GM21717 (cell line): ENCODE data around the gene IKBKE.

Source experiments
- ATAC-seq: cut with Tn5 transposase; IDR thresholded peaks from one replicate; pipeline ENCODE4 v1.9.1; 2021; ENCODE audit warnings: mild to moderate bottlenecking, moderate library complexity; ENCODE audit not compliant: unreplicated experiment

Gene IKBKE

DNA sequence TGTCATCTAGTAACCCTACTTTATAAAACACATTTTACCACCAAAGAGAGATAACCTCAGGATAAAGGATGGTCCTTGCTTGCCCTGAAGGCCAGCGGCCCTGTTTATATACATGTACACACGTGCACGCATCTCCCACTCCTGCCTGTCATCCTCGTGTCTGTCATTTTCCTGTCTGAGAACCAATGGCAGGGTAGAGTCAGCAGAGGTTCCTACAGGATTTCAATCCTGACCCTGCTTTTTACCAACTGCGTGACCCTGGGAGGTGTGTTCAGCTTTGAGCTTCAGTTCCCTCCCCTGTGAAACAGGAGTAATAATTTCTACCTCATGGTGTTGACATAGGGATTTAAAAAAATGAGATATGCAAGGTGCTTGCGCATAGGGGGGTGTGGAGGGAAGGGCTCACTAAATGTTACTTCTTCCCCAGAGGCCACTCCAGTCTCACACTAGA is 24.8 kb downstream of the IKBKE start:
- no peak for ATAC-seq

DNA sequence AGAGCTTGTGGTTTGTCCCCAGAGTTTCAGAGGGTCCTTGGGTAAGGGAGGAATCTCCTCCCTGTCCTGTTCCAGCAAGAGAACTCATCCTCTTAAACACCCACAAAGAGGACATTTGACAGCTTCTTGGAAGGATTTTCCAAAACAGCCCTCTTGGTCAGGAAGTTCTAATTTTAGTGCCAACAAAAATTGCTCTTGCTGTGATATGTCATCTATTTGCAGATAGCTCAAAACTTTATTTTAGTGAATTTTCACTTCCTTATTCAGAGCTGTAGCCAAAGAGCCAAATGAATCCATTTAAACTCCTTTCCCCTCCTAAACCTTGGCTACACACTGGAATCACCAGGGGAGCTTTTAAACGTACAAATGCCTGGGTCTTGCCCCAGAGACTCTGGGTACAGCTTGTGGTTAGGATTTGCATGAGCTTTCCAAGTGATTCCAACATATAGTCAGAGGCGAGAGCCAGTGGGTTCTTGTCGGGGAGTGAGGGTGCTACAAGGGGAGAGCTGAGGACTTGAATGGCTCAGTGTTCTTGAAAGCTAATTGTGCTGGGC is 25.3 kb downstream of the IKBKE start:
- no peak for ATAC-seq

DNA sequence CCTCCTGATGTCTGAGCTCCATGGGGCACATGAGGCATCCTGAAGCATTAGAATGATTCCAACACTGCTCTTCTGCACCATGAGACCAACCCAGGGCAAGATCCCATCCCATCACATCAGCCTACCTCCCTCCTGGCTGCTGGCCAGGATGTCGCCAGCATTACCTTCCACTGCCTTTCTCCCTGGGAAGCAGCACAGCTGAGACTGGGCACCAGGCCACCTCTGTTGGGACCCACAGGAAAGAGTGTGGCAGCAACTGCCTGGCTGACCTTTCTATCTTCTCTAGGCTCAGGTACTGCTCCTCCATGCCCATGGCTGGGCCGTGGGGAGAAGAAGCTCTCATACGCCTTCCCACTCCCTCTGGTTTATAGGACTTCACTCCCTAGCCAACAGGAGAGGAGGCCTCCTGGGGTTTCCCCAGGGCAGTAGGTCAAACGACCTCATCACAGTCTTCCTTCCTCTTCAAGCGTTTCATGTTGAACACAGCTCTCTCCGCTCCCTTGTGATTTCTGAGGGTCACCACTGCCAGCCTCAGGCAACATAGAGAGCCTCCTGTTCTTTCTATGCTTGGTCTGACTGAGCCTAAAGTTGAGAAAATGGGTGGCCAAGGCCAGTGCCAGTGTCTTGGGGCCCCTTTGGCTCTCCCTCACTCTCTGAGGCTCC is 26.0 kb downstream of the IKBKE start:
- no peak for ATAC-seq

DNA sequence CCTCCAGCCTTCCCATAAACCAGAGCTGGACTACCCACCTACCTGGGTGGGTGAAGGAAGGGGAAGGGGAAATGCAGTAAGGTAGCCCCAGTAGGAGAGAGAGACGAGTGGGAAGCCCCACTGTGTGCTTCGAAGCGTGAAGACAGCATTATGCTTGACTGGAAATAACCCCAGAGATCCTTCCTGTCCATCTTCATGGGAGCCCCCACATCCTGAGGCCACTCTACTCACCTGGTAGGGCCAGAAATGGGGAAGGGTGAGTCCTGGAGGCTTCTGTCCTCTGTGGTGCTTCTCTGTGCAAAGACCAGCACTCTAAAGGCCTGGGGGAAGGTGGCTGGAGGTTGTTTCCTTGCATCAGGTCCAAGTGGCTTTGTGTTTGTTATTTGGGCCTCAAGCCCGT is 27.1 kb downstream of the IKBKE start:
- peak; percentile 35 for ATAC-seq

DNA sequence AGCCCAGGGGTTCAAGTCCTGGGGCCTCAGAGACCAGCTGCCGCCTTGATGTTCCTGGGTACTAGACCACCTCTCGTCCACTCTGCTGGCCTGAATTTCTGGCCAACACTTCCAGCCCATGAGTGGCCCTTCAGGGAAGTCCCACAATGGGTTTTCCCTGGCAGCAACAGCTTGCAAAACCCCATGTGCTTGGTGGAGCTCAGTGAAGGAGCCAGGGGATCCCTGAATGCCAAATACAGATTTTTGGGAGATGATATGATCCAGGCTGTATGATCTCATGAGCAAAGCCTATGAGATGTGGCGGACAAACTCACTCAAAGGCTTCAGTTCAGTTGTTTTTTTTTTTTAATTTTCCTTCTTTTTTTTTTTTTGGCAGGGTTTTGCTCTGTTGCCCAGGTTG is 27.5 kb downstream of the IKBKE start:
- ATAC-seq: no peak

DNA sequence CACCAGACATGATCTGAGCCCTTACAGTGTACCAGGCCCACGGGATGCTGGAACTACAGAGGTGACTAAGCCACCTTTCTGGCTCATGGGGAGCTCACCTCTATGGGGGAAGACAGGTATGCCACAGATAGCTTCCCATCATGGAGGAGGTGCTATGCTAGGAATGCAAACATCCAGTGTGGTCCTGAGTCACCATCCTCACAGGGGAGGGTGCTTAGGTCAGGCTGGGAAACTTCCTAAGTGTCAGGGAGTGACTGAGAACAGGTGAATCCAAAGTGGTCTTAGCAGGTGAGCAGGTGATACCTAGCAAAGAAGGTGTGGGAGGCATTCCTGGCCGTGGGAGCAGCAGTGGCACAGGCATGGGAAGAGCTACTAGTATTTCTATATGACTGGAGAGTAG is 28.4 kb downstream of the IKBKE start:
- ATAC-seq: no peak

DNA sequence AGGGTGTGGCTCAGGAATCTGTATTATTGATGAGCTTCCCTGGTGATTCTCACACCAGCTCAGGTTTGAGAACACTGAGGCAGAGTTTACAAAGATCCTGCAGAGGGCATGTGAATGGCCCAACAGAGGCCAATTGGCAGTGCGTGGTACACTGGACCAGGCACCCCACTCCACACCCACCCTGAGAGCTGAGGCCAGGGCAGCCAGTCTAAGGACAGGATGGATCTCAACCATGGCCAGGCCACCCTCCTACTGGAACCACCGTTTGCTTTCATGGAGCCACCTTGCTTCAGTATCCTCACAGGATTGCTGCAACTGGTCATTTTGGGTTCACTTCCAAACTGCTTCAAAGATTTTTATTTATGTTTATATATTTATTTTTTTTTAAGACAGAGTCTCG is 29.8 kb downstream of the IKBKE start:
- no peak for ATAC-seq

DNA sequence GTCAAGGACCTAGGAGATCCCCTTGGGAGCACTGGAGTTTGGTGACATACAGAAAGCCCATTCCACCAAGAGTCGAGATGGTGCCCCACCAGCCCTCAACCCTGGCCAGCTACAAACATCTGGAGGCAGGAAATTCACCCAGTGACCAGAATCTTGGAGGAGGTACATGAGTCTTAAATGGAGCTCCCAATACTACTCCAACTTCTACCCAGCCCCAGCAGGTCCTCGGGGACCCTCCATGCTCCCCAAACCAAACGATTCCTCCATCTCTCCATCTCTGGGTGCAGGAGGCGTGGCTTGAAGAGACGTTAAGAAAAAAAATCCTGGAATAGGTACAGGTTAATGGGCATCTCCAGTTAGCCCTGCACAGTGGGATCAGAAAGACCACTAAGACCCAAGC is 31.6 kb downstream of the IKBKE start:
- no peak for ATAC-seq

DNA sequence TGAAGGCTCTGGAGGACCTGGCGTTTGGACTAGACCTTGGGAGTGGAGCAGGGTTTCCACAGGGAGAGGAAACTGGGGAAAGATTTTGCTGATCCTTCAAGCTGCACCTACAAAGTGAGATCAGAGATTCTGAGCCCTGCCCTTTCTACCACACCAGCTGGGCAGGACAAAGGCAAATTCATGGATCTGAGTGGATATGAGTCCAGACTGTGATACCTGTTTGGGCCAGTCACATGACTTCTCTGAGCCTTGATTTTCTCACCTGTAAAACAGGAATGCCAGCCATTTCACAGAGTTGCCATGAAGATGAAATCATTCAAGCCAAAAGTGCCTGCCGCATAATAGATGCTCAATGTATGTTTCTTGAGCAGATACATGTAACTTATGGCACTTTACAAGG is 32.1 kb downstream of the IKBKE start:
- no peak for ATAC-seq

DNA sequence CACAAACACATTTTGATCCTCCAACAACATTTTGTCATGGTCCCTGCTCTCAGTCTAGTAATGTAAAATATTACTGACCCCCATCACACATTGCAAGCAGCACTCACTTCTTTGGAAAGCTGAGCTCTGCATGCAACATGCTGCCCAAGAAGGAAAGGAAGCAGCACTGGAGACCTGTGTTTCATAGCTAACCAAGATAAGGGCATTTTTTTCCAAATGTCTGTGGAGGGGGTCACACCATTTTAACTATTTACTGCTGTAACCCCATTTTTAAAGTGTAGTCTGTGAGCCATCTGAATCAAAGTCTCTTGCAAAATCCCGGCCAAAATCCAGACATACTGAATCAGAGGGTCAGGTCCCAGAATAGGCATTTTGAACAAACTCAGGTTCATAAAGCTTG is 32.5 kb downstream of the IKBKE start:
- ATAC-seq: no peak

DNA sequence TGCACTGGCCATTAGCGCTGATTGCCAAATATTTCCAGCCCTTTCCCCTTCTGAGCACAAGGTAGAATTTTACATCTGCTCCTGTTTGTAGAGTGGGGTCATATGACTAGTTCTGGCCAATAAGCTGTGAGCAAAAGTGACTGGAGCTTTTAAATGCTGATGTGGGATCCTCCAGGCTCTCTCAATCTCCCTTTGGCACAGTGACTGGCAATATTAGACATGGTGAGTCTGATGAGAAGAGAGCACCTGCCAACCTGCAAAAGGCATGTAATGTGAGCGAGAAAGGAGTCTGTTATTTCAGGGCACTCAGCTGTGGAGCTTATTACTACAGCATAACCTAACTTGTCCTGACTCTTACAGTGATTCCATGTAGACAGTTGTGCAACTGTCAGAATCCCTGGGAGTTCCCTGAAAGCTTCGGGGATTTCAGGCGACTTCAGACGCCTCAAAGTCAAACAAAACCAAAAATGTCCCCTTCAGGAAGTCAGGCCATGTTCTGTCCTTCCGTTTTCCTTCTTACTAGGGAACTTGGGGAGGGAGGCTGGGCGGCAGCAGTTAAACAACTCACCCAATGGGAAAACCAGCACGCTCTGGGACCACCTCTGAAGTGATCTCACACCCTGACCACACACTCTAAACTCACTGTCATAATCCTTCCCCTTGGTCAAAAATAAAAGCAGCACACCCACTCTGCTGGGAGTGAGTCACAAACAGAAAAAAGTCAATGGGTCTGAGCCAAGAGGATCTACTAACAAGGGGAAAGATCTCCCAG is 33.5 kb downstream of the IKBKE start:
- peak; percentile 61 for ATAC-seq

DNA sequence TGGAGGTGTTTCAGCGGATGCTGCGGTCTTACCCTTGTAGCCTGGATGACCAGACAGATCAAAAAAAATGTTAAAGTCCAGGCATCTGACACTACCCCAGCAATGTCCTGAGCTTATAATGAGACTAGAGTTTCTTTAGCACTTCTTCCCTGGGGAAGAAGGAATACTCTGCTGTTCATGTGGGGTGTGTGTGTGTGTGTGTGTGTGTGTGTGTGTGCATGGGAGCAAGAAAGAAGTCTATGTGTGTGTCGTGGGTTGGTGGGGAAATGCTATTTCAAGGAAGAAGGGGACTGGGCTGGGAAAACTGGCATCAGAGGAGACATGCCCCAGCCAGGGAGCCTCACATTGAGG is 34.1 kb downstream of the IKBKE start:
- no peak for ATAC-seq

DNA sequence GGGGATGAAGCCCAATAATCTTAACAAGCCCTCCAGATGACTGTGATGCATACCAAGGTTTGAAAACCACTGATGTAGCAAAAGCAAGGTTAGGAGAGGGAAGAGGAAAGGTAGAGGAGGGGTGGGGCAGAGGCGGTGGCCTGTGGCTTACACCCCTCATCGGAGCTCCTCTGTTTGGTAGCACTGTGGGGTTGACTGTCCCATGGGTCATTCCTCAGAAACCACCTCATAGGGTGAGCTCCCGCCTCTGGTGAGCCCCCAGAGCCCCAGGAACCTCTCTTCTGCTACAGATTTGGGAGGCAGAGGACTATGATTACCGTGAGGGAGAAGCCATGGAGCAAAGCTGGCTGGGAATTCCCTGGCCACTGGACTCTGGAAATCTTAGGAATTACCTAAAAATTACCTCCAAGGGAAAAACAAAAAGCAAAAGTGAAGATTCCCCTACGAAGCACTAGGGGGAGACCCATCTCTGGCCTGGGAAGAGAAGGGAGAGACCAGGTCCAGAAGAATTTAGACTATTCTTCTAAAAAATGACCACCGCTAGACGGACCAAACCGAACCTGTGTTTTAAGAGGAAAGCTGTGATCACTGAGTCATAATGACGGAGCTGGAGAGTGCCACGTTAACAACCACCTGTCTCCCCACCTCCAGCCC is 35.6 kb downstream of the IKBKE start:
- no peak for ATAC-seq

DNA sequence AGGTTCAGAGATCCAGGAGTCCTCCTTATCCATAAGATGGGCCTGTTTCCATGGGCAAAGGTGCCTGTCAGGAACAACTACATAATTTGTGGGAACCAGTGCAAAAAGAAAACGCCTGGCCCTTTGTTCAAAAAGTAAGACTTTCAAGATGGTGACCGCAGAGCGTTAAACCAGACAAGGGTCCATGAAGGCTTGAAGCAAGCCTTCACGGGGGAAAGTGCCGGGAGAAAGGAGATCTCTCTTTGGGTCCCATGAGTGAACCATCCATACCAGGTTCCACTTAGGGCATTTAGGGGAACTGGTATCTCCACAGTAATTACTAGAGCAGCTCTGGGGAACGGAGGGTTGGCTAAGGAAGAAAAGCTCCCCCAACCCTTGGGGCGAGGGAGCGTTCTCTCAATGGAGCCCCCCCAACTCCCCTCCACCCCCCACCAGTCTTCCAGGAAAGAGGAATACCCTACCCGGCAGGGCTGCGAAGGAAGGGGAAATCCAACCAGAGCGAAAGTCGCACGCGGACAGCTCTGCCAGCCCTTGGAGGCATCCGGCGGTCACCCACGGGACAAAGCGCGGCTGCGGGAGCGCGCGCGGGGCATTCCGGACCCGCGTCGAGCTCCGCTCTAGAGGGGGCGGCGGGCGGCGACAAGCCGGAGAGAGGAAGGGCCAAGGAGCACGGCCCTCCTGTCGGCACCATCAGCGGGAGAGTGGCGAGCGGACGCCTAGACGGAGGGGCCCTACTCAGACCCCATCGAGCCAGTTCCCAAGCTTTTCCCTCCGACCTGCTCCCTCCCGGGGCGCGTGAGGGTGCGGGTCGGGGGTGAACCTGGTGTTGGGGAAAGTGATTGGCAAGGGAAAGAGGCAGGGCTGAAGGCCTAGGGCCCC is 36.4 kb downstream of the IKBKE start:
- peak; percentile 11 for ATAC-seq

DNA sequence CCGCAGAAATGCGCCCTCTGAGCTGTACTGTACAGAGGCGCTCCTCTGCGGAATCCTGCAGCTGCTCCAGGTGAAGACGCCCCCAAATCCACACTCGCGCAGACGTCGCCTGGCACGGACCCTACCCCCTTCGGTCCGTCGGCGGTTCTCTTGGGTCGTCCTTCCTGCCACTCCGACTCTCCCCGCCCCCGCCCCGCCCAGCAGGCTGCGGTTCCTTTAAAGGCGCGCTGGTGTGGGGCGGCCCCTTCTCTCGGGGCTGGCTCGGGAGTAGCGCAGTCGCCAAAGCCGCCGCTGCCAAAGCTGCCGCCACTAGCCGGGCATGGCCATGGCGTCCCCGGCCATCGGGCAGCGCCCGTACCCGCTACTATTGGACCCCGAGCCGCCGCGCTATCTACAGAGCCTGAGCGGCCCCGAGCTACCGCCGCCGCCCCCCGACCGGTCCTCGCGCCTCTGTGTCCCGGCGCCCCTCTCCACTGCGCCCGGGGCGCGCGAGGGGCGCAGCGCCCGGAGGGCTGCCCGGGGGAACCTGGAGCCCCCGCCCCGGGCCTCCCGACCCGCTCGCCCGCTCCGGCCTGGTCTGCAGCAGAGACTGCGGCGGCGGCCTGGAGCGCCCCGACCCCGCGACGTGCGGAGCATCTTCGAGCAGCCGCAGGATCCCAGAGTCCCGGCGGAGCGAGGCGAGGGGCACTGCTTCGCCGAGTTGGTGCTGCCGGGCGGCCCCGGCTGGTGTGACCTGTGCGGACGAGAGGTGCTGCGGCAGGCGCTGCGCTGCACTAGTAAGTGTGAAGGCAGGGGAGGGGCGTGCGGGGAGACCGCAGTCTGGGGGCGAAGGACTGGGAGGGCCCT is 37.2 kb downstream of the IKBKE start, which contains the start of gene RASSF5:
Gene RASSF5, plus strand, starts transcription at position 248 of the 846 bp plus-strand sequence. Its CDS starts 72 bp downstream, at position 320.
- peak; percentile 42 for ATAC-seq

DNA sequence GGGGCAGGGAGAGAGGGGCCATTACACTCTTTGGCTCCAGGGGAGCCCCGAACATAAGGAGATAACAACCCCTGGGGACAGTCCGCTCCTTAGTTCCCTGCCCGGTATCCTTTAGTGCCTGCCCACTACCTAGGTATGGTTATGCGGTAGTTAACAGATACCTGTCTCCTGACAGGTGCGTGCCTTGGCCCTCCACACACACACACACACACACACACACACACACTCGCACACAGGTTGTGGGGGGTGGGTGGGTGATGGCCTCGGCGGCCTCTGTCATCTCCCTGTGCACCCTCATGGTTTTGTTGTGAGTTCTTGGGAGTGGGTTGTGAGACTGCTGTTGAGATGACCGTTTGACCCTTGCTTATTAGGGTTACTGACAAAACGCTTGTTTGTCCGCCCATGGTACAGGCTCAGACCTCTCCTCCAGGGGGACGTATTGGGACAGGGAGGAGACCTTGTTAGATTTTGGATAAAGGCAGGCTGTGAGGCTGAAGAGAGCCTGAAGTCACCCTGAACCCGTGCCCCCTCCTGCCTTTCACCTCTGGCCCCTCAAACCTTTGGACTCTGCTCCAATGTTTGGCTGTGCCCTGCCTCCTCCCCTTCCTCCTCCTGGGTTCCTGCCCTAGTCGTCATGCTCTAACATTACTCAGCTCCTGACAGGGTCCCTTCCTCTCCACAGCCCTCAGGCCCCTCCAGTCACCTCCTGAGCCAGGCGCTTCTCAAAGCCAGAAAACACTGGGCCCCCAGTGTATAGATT is 38.0 kb downstream of the IKBKE start:
- no peak for ATAC-seq

DNA sequence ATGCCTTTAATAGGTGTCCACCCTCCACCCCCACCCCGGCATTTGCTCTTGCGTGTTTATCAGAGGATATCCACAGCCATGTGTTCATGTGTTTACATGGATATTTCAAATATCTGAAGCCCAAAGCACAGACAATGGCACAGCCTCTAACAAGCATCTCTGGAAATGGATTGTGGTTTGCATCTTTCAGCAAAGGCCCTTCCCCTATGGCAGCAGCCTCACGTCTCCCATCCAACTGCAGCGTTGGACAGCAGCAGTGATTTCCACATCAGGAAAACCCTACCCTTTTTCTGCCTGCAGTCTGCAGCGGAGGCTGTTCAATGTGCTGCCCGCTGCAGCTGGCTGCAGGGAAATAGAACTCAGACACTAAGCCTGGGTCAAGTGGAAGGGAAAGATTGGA is 38.7 kb downstream of the IKBKE start:
- no peak for ATAC-seq

DNA sequence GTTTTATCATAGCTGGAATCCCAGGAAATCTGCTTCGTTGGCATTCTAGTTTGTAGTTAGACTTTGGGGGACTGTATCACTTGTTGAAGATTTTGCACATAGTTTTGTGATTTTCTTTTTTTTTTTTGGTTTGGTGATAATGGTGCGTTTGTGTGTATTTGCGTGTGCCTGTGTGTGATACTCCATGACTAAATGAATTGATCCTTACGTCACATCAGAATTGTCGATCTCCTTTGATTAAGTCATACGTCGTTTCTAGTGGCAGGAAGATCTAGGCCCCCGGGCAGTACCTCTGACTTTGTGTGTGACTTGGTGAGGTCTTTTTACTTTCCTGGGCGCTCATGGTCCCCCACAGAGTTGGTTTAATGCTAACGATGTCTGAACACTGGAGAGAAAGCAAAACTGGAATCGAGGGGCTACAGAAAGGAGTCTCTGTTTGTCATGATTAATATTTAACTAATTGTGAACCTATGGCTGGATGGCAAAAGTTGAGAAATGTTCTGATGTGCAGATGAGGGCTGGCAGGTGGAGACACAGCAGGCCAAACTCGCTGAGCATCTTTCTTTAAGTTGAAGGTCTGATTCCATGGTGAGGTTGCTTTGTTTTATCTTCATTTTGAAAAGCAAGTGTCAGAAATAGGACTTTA is 39.5 kb downstream of the IKBKE start:
- ATAC-seq: no peak

DNA sequence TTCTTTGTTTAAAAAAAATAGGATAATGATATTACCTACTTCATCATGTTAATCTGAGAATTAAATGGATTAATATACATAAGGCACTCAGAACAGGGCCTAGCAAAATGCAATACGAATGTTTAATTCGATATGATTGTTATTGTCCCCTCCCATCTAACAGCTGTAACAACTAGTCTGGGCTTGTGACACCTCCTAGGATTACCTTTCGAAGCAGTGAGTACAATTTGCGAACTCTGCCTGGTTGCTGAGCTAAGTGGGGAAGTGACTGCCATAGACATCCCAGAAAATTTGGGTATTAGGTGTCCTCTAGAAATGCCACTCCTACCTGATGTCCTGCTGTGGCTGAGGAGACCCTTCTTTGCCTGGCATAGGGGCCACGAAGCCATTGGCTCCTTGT is 40.1 kb downstream of the IKBKE start:
- no peak for ATAC-seq
